Measurements from ENCODE around the gene TSPAN9.

Gene TSPAN9

GRCh38 chr12:3120701-3121100 is 43.5 kb downstream of the TSPAN9 start:
- in situ Hi-C loops (cut with MboI; ENCODE audit: low sequenced_read_pairs), result no loop called here

GRCh38 chr12:3122841-3123678 is 45.9 kb downstream of the TSPAN9 start:
- in situ Hi-C loops (cut with MboI; ENCODE audit: low sequenced_read_pairs), result no loop called here

GRCh38 chr12:3123729-3124128 is 46.5 kb downstream of the TSPAN9 start:
- in situ Hi-C loops (cut with MboI; ENCODE audit: low sequenced_read_pairs), result no loop called here

DNA sequence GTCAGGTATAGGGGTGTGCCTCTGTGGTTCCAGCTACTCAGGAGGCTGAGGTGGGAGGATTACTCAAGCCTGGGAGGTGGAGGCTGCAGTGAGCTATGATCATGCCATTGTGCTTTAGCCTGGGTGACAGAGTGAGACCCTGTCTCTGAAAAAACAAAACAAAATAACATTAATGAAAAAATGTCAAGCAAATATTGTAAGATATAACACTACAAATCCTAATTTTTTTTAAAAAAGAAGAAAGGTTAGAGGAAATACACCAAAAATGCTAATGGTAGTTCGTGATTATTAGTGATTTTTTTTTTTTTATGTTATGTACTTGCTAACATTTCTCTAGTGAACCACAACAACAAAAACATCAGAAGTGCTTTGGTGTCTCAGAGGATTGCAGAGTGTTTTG is 47.7 kb downstream of the TSPAN9 start:
- in situ Hi-C loops (cut with MboI; ENCODE audit: low sequenced_read_pairs), result no loop called here

GRCh38 chr12:3125674-3126073 is 48.5 kb downstream of the TSPAN9 start:
- in situ Hi-C loops (cut with MboI; ENCODE audit: low sequenced_read_pairs), result no loop called here

DNA sequence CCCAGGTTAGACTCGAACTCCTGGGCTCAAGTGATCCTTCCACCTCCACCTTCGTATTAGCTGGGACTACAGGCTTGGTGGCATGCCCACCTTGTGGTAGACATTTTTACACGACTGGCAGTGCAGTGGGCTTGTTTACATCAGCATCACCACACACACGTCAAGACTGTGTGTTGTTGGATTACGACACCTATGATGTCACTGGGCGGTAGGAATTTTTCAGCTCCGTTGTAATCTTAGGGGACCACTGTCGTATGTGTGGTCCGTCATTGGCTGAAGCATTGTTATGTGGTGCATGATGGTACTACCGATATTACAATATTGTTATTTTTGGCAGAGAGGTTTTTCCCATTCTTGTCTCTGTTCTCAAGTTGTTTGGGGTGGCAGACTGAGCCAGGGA is 50.7 kb downstream of the TSPAN9 start:
- in situ Hi-C loops (cut with MboI; ENCODE audit: low sequenced_read_pairs), result no loop called here

DNA sequence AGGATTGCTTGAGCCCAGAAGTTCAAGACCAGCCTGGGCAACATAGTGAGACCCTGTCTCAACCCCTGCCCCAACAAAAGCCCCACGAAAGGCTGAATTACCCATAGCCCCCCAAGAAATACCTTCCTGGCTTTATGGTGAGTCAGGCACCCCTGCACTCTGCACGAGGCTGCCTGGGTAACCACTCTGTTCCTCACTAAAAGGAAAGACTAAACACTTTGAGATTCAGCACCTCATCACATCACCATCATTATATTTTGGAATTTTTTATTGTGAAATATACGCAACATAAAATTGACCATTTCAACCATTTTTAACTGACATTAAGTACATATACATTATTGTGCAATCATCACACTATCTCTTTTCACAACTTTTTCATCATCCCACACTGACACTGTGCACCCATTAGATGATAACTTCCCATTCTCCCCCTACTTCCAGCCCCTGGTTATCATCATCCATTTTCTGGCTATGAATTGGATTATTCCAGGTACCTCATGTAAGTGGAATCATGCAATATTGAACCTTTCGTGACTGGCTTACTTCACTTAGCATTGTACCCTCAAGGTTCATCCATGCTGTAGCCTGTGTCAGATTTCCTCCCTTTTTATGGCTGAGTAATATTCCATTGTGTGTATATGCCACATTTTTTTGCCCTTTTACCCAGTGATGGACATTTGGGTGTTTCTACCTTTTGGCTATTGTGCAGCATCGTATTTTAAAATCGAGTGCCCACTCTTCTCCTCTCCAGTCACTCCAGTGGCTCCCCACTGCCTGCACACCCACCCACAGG is 51.5 kb downstream of the TSPAN9 start:
- in situ Hi-C loops (cut with MboI; ENCODE audit: low sequenced_read_pairs), result no loop called here

DNA sequence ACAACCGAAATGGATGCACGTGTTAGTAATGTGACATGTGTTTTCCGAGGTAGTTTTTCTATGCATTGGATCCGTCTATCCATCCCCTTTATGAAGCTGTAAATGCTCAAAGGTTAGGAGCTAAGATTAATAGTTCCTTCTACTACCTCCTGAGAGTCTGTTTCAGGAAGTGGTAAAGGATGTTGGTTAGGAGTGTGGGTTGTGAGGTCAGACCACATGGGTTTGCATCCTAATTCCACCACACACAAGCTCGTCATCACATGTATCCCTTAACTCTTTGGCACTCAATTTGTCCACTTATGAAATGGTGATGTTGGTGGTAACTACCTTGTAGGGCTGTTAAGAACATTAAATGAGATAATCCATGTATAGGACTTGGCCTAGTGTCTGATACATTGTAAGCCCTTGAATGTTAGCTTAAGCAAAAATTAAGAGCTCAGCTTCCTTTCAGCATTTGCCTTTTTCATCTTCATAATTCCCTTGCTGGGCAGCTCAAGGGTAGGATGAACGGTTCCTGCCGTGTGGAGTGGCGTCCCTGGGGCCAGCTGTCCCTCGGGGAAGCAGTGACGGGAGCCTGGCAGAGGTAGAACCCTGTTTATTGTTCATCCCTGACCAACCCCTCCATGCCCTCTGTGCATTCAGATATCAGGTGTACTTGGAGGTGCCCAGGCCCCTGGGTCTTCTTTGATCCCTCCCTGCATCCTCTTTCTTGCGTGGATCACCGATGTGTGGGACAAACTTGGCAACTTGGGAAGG is 52.3 kb downstream of the TSPAN9 start:
- in situ Hi-C loops (cut with MboI; ENCODE audit: low sequenced_read_pairs), result loop anchor here (10.0 kb wide), 1 partner anchor 145 kb away; no protein-coding TSS in a partner anchor

DNA sequence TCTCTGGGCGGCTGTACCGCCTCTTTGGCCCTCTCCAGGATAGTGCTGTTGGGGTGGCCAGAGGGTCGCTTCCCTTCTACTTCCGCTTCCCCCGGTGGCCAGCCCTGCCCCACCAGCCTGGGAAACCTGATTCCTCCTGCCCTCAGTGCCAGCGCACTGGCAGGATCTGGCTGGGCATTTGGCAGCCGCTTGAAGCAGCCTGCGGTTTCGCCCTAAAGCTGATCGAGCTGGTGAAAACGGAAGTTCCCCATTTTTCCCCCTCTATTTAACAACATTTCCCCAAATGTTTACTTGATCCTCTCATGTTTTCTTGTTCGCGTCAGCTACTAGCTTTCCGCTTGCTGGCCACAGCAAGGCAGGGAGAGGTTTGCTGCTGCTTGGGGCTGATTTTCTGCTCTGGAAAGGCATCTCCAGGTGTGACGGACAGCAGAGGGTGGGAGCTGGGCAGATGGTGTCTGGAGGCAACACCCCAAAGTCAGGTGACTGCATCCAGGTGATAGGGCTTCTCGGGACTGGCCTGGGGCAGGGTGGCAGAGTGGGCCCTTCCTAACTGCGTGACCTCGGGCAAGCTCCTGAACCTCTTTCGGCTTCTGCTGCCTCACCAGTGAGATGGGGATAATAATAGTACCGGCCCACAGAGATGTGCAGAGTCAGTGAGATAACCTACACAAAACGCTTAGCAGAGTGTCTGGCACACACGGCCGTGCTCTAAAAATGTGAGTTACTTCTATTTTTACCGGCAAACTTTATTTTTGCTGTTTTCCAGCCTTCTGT is 53.1 kb downstream of the TSPAN9 start:
- in situ Hi-C loops (cut with MboI; ENCODE audit: low sequenced_read_pairs), result loop anchor here (10.0 kb wide), 1 partner anchor 145 kb away; no protein-coding TSS in a partner anchor

- in situ Hi-C loops (cut with MboI; ENCODE audit: low sequenced_read_pairs), result loop anchor here (10.0 kb wide), 1 partner anchor 144 kb away; no protein-coding TSS in a partner anchor
Measured at GRCh38 chr12:3131129-3131528, 54.0 kb downstream of the TSPAN9 start.

- in situ Hi-C loops (cut with MboI; ENCODE audit: low sequenced_read_pairs), result loop anchor here (10.0 kb wide), 1 partner anchor 142 kb away; no protein-coding TSS in a partner anchor
Measured at GRCh38 chr12:3132636-3133404, 55.6 kb downstream of the TSPAN9 start.

GRCh38 chr12:3133405-3133783 is 56.2 kb downstream of the TSPAN9 start:
- in situ Hi-C loops (cut with MboI; ENCODE audit: low sequenced_read_pairs), result loop anchor here (10.0 kb wide), 1 partner anchor 141 kb away; no protein-coding TSS in a partner anchor

GRCh38 chr12:3134126-3134525 is 56.9 kb downstream of the TSPAN9 start:
- in situ Hi-C loops (cut with MboI; ENCODE audit: low sequenced_read_pairs), result loop anchor here (10.0 kb wide), 1 partner anchor 141 kb away; no protein-coding TSS in a partner anchor

GRCh38 chr12:3134526-3135135 is 57.5 kb downstream of the TSPAN9 start:
- in situ Hi-C loops (cut with MboI; ENCODE audit: low sequenced_read_pairs), result loop anchor here (10.0 kb wide), 1 partner anchor 140 kb away; no protein-coding TSS in a partner anchor

DNA sequence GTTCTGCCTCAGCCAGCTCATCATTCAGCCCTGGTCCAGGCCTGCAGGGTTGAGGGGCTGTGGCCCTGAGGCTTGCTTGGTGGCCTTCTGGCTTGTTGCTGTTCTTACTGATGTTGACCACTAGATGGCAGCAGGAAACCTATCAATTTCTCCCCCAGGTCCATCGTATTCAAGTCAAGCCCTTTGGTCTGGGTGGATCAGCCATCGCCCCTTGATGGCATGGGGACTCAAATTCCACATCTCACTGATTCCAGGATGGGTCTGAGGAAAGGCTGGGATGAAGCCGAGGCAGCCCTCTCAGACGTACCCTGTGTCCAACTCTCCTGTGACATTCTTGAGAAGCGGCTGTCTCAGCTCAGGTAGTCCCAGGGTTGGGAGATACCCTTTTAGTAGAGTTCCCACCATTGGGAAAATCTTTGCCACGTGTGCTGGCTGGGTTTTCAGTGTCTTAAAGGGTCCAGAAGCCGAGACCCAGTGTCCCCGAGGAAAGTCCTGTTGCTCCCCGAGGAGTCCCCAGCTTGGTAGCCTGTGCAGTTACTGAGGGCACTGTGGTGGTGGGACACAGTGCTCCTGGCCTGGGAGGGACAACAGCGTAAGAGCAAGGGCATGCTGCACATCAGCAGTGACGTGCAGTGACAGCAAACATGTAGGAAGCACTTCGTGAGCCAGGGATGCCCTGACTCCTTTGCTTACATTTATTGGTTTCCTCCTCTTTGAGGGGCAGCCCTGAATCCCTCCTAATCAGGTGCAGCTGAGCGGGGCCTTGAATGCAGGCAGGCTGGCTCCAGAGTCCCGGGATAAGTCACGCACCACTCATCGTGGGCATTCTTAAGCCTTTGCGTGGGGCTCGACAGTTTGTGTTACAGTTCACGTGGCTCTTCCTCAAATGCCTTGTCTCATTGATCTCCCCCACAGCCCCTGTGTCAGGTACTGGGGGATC is 58.6 kb downstream of the TSPAN9 start:
- in situ Hi-C loops (cut with MboI; ENCODE audit: low sequenced_read_pairs), result loop anchor here (10.0 kb wide), 1 partner anchor 139 kb away; no protein-coding TSS in a partner anchor

DNA sequence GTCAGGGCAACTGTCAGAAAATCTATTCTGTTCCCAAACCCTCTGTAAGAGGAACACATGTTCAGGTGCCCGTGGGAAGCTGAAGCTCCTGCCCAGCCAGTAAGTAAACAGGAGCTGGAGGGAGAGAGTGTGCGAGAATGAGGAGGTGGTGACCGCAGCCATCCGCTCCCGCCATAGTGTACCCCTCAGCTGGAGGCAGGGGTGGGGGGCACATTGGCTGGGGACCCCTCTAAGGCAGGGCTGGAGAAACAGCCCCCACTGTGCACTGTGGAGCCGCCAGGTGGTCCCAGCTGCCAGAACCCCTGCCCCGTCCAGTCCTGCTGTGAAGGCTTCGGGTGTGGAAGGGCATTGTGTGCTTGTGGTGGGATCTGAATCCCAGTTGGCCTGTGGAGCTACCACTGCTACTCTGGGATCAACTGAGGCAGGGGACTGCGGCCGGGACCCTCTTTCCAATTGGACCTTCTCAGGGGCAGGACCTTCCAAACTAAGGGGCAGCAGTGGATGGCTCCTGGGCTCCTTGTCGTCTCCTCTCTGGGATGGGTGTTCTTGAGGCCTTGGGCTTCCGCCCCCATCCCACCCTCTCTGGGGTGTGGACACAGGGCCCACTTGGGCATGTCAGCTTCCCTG is 59.6 kb downstream of the TSPAN9 start:
- in situ Hi-C loops (cut with MboI; ENCODE audit: low sequenced_read_pairs), result loop anchor here (10.0 kb wide), 1 partner anchor 138 kb away; no protein-coding TSS in a partner anchor

DNA sequence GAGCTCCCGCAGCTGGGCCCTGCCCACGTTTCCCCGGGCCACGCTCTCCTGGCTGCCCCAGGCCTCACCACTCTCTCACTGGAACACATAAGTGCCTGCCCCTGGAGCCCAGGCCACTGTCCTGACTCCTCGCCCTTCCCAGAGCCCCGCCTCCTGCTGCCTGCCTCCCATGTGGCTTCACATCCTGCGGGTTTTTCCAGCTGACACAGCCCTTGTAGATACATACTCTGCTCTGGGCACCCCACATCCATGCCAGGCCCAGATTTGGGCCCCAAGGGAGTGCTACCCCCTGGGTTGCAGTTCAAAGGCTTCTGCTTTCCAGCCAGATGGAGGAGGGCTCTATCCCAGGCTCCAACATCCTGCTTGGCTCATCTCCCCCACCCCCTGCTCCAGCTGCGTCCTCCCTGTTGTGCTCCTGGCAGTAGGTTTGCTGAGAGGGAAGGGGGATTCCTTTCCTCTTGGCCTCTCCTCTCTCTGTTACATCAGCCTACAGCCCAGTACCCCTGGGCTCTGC is 60.1 kb downstream of the TSPAN9 start:
- in situ Hi-C loops (cut with MboI; ENCODE audit: low sequenced_read_pairs), result loop anchor here (10.0 kb wide), 1 partner anchor 137 kb away; no protein-coding TSS in a partner anchor
